ENCODE measurements around the gene CD300E. TPM values are rescaled to one million over a fixed set of nuclear protein-coding genes. Genes with fewer than 3 reads are reported as not detected.

The CD300E gene
- total RNA-seq, 1 experiment from 2014 or later, result not detected

DNA sequence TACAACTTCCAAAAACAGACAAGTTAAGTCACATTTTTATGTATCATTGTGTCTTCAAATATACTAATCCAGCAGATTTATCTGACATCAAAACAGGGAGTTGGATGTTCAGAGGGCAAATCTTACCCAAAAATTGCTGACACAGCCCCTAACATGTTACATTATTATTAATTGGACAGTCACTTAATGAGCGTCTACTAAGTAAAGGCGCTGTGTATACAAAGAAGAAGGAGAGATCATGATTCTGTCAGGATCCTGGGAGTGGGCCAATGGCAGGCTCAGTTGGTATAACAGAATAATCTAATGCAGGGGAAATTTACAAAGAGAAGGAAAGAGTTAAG lies 18.4 kb upstream of the CD300E start:
- intact Hi-C loops (cut with micrococcal nuclease), result no loop called here
- CTCF ChIA-PET, result no interaction called here
- no TSS peak for BruUV-seq (replicated peaks)
- TF ChIP-seq, protein P1, sequence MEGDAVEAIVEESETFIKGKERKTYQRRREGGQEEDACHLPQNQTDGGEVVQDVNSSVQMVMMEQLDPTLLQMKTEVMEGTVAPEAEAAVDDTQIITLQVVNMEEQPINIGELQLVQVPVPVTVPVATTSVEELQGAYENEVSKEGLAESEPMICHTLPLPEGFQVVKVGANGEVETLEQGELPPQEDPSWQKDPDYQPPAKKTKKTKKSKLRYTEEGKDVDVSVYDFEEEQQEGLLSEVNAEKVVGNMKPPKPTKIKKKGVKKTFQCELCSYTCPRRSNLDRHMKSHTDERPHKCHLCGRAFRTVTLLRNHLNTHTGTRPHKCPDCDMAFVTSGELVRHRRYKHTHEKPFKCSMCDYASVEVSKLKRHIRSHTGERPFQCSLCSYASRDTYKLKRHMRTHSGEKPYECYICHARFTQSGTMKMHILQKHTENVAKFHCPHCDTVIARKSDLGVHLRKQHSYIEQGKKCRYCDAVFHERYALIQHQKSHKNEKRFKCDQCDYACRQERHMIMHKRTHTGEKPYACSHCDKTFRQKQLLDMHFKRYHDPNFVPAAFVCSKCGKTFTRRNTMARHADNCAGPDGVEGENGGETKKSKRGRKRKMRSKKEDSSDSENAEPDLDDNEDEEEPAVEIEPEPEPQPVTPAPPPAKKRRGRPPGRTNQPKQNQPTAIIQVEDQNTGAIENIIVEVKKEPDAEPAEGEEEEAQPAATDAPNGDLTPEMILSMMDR (IDR thresholded peaks at IDR 0.05; ENCODE audit: unreplicated experiment), result no peak
- H3K27ac Mint-ChIP-seq (ENCODE audit: low read depth, unreplicated experiment), result no peak overlapping the region
- no peak for DNase-seq (ENCODE audit: unreplicated experiment)
- H3K4me3 Mint-ChIP-seq (ENCODE audit: unreplicated experiment), result no peak overlapping the region
- no peaks in the 10 kb centered on the region for H3K9me3 Mint-ChIP-seq (ENCODE audit: unreplicated experiment)
- no peaks in the 10 kb centered on the region for H3K36me3 Mint-ChIP-seq (ENCODE audit: insufficient read depth, unreplicated experiment)
- no peaks in the 10 kb centered on the region for H3K4me1 Mint-ChIP-seq (ENCODE audit: insufficient read depth, unreplicated experiment)
- peaks cover 35% of the 10 kb centered on the region for H3K27me3 Mint-ChIP-seq (ENCODE audit: insufficient read depth, unreplicated experiment)
- POLR2A ChIA-PET, result no interaction called here

DNA sequence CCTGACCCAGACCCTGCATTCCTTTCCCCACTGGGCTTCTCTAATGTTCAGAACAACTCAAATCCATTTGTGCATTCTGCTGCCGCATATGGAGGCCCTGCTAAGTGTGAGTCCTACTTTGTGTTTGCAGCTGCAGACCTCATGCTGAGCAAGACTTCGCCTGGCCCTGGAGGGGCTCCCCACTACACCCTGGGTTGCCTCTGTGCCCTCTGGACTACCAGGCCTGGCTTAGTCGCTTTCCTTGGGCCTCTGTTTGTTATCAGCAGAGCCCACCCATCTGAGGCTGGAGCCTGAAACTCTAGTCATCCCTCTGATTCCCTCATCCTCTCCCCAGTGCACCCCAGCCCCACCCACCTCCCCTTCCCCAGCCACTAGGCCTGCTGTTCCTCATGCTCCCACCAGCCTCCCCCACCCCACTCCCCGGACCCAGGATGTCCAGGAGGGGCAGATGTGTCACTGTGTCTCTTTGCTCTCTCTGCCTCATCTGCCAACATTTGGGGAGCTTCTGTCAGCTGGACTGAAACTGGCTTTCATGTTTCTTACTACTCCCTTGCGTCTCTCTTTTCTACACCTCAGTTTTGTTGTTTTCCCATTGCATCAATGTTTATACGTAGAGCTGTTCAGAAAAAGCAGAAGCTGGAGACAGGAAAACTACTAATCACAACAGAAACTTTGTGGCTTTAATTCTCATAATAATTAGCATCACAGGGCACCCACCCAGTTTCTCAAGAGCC lies 17.9 kb upstream of the CD300E start:
- no peak for DNase-seq (ENCODE audit: unreplicated experiment)

DNA sequence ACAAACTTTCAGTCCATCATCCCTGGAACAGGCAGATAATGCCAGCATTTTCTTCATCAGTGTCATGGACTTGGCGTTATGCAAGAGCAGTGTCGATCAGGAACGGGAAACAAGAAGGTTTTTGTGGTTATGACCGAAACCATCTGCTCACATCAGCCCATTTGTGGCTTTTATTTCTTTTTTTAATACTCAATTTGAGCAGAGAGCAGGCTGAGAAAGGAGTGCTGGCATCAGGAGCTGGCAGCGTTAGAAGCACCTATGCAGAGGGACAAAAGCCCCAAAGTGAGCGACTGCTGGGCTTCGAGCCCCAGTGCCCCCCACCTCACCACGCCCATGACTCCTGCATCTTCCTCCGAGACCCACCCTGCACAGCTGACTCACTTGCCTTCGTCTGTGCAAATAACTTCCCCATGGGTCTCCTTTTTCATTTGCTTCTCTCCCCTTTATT lies 16.2 kb upstream of the CD300E start:
- TF ChIP-seq, protein P1 (IDR thresholded peaks at IDR 0.05; ENCODE audit: unreplicated experiment), result no peak
- ChIA-PET CTCF (interaction anchor here (0.6 to 0.7 kb wide), 2 partner anchors 12 to 18 kb away, joined by 3 read pairs; no protein-coding TSS in a partner anchor), POLR2A (no interaction called here)
- H3K9me3 Mint-ChIP-seq (ENCODE audit: unreplicated experiment), result no peaks in the 10 kb centered on the region
- peak; percentile 10 for DNase-seq (ENCODE audit: unreplicated experiment)
- BruUV-seq (replicated peaks), result no TSS peak
- no peak overlapping the region for H3K27ac Mint-ChIP-seq (ENCODE audit: low read depth, unreplicated experiment)
- H3K4me1 Mint-ChIP-seq (ENCODE audit: insufficient read depth, unreplicated experiment), result no peaks in the 10 kb centered on the region
- H3K36me3 Mint-ChIP-seq (ENCODE audit: insufficient read depth, unreplicated experiment), result no peaks in the 10 kb centered on the region
- peaks cover 33% of the 10 kb centered on the region for H3K27me3 Mint-ChIP-seq (ENCODE audit: insufficient read depth, unreplicated experiment)
- H3K4me3 Mint-ChIP-seq (ENCODE audit: unreplicated experiment), result no peak overlapping the region
- intact Hi-C loops (cut with micrococcal nuclease), result no loop called here

More for the DNA sequence above, 17.9 kb upstream of the CD300E start:
- Mint-ChIP-seq H3K36me3 (ENCODE audit: insufficient read depth, unreplicated experiment) (no peaks in the 10 kb centered on the region), H3K27me3 (ENCODE audit: insufficient read depth, unreplicated experiment) (peaks cover 35% of the 10 kb centered on the region), H3K4me3 (ENCODE audit: unreplicated experiment) (no peak overlapping the region), H3K9me3 (ENCODE audit: unreplicated experiment) (no peaks in the 10 kb centered on the region), H3K4me1 (ENCODE audit: insufficient read depth, unreplicated experiment) (no peaks in the 10 kb centered on the region), H3K27ac (ENCODE audit: low read depth, unreplicated experiment) (no peak overlapping the region)
- intact Hi-C loops (cut with micrococcal nuclease), result no loop called here
- BruUV-seq (replicated peaks), result no TSS peak
- POLR2A ChIA-PET, result no interaction called here
- TF ChIP-seq, protein P1 (IDR thresholded peaks at IDR 0.05; ENCODE audit: unreplicated experiment), result no peak
- CTCF ChIA-PET, result no interaction called here

DNA sequence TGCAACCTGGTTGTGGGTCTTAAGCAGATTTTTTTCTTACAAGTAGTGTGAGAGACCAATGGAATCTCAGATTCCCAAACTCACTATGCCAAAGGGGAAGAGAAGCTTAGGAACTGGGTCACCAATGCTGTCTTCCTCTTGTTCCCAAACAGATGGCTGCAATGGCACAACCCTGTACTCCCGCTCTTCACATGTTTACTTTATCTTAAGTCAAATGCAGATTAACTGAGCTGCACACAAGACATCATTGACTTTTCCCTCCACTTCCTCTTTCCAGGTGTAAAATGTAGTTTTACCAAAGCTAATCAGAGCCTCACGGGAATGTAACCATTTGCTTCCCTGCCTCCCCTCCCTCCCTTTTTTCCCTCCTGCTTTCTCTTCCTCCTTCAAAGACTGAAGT lies 14.4 kb upstream of the CD300E start:
- H3K27me3 Mint-ChIP-seq (ENCODE audit: insufficient read depth, unreplicated experiment), result peaks cover 15% of the 10 kb centered on the region
- no peak for DNase-seq (ENCODE audit: unreplicated experiment)
- ChIA-PET CTCF (interaction anchor here (0.7 to 1.2 kb wide), 3 partner anchors 18 to 27 kb away, joined by 3 read pairs; no protein-coding TSS in a partner anchor), POLR2A (interaction anchor here (1.0 kb wide), 1 partner anchor 19 kb away, joined by 3 read pairs; no protein-coding TSS in a partner anchor)
- no TSS peak for BruUV-seq (replicated peaks)
- H3K4me3 Mint-ChIP-seq (ENCODE audit: unreplicated experiment), result no peak overlapping the region
- H3K36me3 Mint-ChIP-seq (ENCODE audit: insufficient read depth, unreplicated experiment), result no peaks in the 10 kb centered on the region
- H3K4me1 Mint-ChIP-seq (ENCODE audit: insufficient read depth, unreplicated experiment), result no peaks in the 10 kb centered on the region
- H3K27ac Mint-ChIP-seq (ENCODE audit: low read depth, unreplicated experiment), result no peak overlapping the region
- intact Hi-C loops (cut with micrococcal nuclease), result no loop called here
- TF ChIP-seq, protein P1 (IDR thresholded peaks at IDR 0.05; ENCODE audit: unreplicated experiment), result no peak
- H3K9me3 Mint-ChIP-seq (ENCODE audit: unreplicated experiment), result no peaks in the 10 kb centered on the region
